Type B pancreatic cell (in vitro differentiated cells): Measurements from ENCODE around the gene TMEM11. TPM values are rescaled to one million over a fixed set of nuclear protein-coding genes. Genes with fewer than 3 reads are reported as not detected.

Source experiments
- DNase-seq: peaks from one replicate; pipeline ENCODE4 v3.0.0; 2021; ENCODE audit warnings: mixed read lengths; ENCODE audit not compliant: unreplicated experiment; ENCODE audit errors: extremely low spot score
- H3K27ac Mint-ChIP-seq: 2 replicates; pipeline ENCODE4 v1.8.0; 2021; ENCODE audit warnings: mild to moderate bottlenecking, mixed read lengths
- H3K27me3 Mint-ChIP-seq: 2 replicates; pipeline ENCODE4 v1.8.0; 2021; ENCODE audit warnings: mixed read lengths
- H3K36me3 Mint-ChIP-seq: 2 replicates; pipeline ENCODE4 v1.8.0; 2021; ENCODE audit warnings: mixed read lengths
- H3K4me1 Mint-ChIP-seq: one replicate; pipeline ENCODE4 v1.8.0; 2021; ENCODE audit warnings: mixed read lengths; ENCODE audit not compliant: unreplicated experiment
- H3K4me3 Mint-ChIP-seq: 2 replicates; pipeline ENCODE4 v1.8.0; 2021; ENCODE audit warnings: mild to moderate bottlenecking, mixed read lengths
- H3K9me3 Mint-ChIP-seq: 2 replicates; pipeline ENCODE4 v1.8.0; 2021; ENCODE audit warnings: mixed read lengths
- total RNA-seq: library from RNA; stranded (reverse); gene quantifications from 2 replicates; pipeline ENCODE4 v1.2.1, GENCODE V29; 2021; ENCODE audit warnings: low replicate concordance
- TF ChIP-seq, protein P1 (sequence below): fragments of 200-600 bp; sonication (generic); conservative IDR thresholded peaks from 2 replicates; pipeline ENCODE4 v1.5.0; 2021; ENCODE audit warnings: antibody characterized with exemption, mild to moderate bottlenecking

Gene TMEM11
- total RNA-seq, 1 donor from 2014 or later: 28.4 TPM

GRCh38 chr17:21164620-21165019, 49.3 kb downstream of the TMEM11 start:
- no peak overlapping the region for H3K4me3 Mint-ChIP-seq
- TF ChIP-seq, protein P1, sequence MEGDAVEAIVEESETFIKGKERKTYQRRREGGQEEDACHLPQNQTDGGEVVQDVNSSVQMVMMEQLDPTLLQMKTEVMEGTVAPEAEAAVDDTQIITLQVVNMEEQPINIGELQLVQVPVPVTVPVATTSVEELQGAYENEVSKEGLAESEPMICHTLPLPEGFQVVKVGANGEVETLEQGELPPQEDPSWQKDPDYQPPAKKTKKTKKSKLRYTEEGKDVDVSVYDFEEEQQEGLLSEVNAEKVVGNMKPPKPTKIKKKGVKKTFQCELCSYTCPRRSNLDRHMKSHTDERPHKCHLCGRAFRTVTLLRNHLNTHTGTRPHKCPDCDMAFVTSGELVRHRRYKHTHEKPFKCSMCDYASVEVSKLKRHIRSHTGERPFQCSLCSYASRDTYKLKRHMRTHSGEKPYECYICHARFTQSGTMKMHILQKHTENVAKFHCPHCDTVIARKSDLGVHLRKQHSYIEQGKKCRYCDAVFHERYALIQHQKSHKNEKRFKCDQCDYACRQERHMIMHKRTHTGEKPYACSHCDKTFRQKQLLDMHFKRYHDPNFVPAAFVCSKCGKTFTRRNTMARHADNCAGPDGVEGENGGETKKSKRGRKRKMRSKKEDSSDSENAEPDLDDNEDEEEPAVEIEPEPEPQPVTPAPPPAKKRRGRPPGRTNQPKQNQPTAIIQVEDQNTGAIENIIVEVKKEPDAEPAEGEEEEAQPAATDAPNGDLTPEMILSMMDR: no peak
- H3K27me3 Mint-ChIP-seq: no peaks in the 10 kb centered on the region
- no peaks in the 10 kb centered on the region for H3K36me3 Mint-ChIP-seq
- no peak overlapping the region for H3K27ac Mint-ChIP-seq
- H3K4me1 Mint-ChIP-seq: peaks cover 10% of the 10 kb centered on the region
- H3K9me3 Mint-ChIP-seq: no peaks in the 10 kb centered on the region
- no peak for DNase-seq

- Mint-ChIP-seq H3K27me3 (no peaks in the 10 kb centered on the region), H3K4me3 (no peak overlapping the region), H3K4me1 (peaks cover 10% of the 10 kb centered on the region), H3K9me3 (no peaks in the 10 kb centered on the region), H3K36me3 (no peaks in the 10 kb centered on the region), H3K27ac (no peak overlapping the region)
- DNase-seq: no peak
- TF ChIP-seq, protein P1: no peak
Measured at GRCh38 chr17:21164216-21164615, 49.7 kb downstream of the TMEM11 start.

DNA sequence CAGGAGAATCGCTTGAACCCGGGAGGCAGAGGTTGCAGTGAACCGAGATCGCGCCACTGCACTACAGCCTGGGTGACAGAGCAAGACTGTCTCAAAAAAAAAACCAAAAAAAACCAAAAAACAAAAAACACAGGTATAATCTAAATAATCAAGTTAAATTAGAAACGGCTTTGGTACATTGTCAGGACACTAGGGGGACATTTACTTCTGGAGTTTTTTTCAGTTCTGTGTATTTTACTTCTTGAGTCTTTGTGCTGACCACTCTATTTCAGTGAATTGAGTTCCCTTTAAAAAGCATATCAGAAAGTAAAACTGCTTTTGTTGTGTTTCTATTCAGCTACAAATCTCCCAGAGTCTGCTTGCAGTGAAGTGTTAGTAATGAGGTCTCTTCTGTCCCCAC, 50.9 kb downstream of the TMEM11 start:
- no peaks in the 10 kb centered on the region for H3K36me3 Mint-ChIP-seq
- H3K4me3 Mint-ChIP-seq: no peak overlapping the region
- TF ChIP-seq, protein P1: peak; percentile 52
- no peaks in the 10 kb centered on the region for H3K27me3 Mint-ChIP-seq
- no peak for DNase-seq
- no peak overlapping the region for H3K27ac Mint-ChIP-seq
- H3K4me1 Mint-ChIP-seq: peaks cover 10% of the 10 kb centered on the region
- H3K9me3 Mint-ChIP-seq: no peaks in the 10 kb centered on the region

DNA sequence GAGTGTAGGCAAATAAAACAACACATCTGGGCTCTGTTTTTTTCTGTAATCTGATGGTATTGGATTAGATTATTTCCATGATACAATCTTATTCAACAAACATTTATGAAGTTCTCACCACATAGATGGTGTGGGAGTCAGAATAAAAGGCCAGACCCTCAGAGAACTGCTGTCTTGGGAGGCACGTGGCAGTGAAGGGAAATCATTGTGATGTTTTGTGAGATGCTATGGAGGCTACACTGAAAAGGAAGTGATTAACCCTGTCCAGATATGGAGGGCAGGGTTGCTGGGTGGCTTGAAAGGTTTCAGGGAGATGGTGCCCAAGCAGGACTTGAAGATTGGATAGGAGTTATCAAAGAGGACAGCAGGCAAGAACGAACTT, 51.6 kb downstream of the TMEM11 start:
- Mint-ChIP-seq H3K4me3 (no peak overlapping the region), H3K36me3 (no peaks in the 10 kb centered on the region), H3K27me3 (no peaks in the 10 kb centered on the region), H3K27ac (no peak overlapping the region), H3K4me1 (peaks cover 10% of the 10 kb centered on the region), H3K9me3 (no peaks in the 10 kb centered on the region)
- DNase-seq: no peak
- TF ChIP-seq, protein P1: no peak

DNA sequence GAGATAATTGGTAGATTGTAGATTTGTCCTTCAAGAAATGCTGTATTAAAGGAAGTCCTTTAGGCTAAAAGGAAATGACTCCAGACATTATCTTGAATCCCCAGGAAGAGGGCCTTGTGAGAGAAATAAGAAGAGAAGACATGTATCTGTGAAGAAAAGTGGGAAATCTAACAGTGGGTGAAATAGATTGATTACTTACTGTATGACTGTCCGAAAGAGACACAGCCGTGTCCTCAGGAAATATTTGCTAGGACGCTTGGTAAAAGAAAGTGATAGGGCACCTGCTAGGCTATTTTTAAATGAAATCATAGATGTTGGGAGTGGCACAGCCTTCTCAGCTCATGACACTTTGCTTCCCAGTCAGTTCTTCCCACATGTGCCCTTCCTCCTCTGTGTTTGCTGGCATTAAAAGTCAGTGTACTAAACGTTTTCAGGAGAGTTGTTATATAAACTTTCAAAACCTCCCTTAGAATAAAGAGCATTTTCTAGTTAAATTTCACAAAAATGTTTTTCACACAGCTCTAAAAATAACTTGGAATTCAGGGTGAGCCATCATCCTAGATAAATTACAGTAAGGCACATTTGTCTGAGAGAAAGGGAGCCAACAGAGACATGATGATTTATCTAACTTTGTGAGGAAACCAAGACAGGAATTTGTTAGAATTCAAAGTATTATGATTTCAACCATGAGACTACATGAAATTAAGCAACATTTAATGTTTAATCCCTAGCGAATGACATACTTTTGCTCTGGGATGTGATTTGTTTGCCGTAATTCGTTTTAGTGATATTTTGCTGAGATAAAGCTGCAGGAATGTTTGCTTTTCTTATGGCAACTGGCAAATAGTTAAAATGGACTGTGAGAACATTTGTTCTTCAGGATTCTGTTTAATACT, 52.2 kb downstream of the TMEM11 start:
- Mint-ChIP-seq H3K27ac (peak overlapping the region; percentile 65), H3K4me1 (peaks cover 10% of the 10 kb centered on the region), H3K27me3 (no peaks in the 10 kb centered on the region), H3K4me3 (no peak overlapping the region), H3K9me3 (peaks cover 5% of the 10 kb centered on the region), H3K36me3 (no peaks in the 10 kb centered on the region)
- DNase-seq: no peak
- TF ChIP-seq, protein P1: no peak
